OCI-LY7 (cell line): ENCODE data around the gene FAM217B. TPM values are rescaled to one million over a fixed set of nuclear protein-coding genes. Genes with fewer than 3 reads are reported as not detected.

Source experiments
- BruUV-seq: library from RNA; stranded (reverse); fragments of 400-500 nt; replicated peaks from 2 replicates; lab custom pipeline; 2021; lab: Mats Ljungman, UMichigan
- CTCF ChIA-PET: fragments of 300-600 bp; sonication (Branson Sonifier 250); formaldehyde crosslinking; loops from one replicate; lab custom pipeline; 2022; ENCODE audit warnings: antibody characterized with exemption; ENCODE audit not compliant: unreplicated experiment; lab: Charles Lee
- POLR2A ChIA-PET: fragments of 300-600 bp; sonication (Branson Sonifier 250); formaldehyde crosslinking; loops from one replicate; lab custom pipeline; 2022; ENCODE audit warnings: antibody characterized with exemption; lab: Charles Lee
- DNase-seq: peaks from one replicate; pipeline ENCODE4 v3.0.0-alpha.2; 2015; ENCODE audit warnings: low spot score
- H2AFZ ChIP-seq: fragments of 200-600 bp; sonication (generic), shearing (Covaris generic); 2 replicates; pipeline ENCODE4 v1.6.1; 2014; ENCODE audit warnings: mild to moderate bottlenecking, antibody characterized with exemption, low read length, moderate library complexity
- H3K27ac ChIP-seq: fragments of 200-600 bp; sonication (generic); 2 replicates; pipeline ENCODE4 v1.5.1; 2014; ENCODE audit warnings: mixed run types, low read depth, mild to moderate bottlenecking, moderate library complexity, low read length, inconsistent platforms; ENCODE audit not compliant: poor library complexity, severe bottlenecking
- H3K36me3 ChIP-seq: fragments of 200-600 bp; sonication (generic); 2 replicates; pipeline ENCODE4 v1.6.1; 2014; ENCODE audit warnings: mild to moderate bottlenecking, antibody characterized with exemption, low read length, moderate library complexity, mixed read lengths; ENCODE audit not compliant: insufficient read depth
- H3K4me1 ChIP-seq: fragments of 200-600 bp; sonication (generic); 2 replicates; pipeline ENCODE4 v1.5.1; 2014; ENCODE audit warnings: mild to moderate bottlenecking, low read length; ENCODE audit not compliant: insufficient read depth, poor library complexity, severe bottlenecking
- H3K4me2 ChIP-seq: fragments of 200-600 bp; sonication (generic); 2 replicates; pipeline ENCODE4 v1.6.1; 2014; ENCODE audit warnings: mild to moderate bottlenecking, low read length
- H3K4me3 ChIP-seq: fragments of 200-600 bp; sonication (generic); 2 replicates; pipeline ENCODE4 v1.5.1; 2014; ENCODE audit warnings: mild to moderate bottlenecking, low read depth, low read length; ENCODE audit not compliant: poor library complexity, severe bottlenecking
- H3K79me2 ChIP-seq: fragments of 200-600 bp; sonication (generic); 2 replicates; pipeline ENCODE4 v1.6.1; 2016; ENCODE audit warnings: low read depth, mild to moderate bottlenecking, low read length, moderate library complexity, mixed read lengths; ENCODE audit not compliant: insufficient read depth
- H3K9me2 ChIP-seq: fragments of 200-600 bp; sonication (generic); 2 replicates; pipeline ENCODE4 v1.6.1; 2016; ENCODE audit warnings: mild to moderate bottlenecking, low read length, mixed read lengths; ENCODE audit not compliant: insufficient read depth
- H3K9me3 ChIP-seq: fragments of 200-600 bp; sonication (generic); 2 replicates; pipeline ENCODE4 v1.6.1; 2014; ENCODE audit warnings: mild to moderate bottlenecking, mixed run types, low read length, mixed read lengths
- H4K20me1 ChIP-seq: fragments of 200-600 bp; sonication (generic); 2 replicates; pipeline ENCODE4 v1.6.1; 2014; ENCODE audit warnings: mild to moderate bottlenecking, antibody characterized with exemption, low read length, moderate library complexity, mixed read lengths; ENCODE audit not compliant: insufficient read depth
- EZH2phosphoT487 ChIP-seq: fragments of 200-600 bp; sonication (generic); IDR thresholded peaks from 2 replicates; pipeline ENCODE4 v1.6.1; 2018; ENCODE audit warnings: low read depth, borderline replicate concordance, mild to moderate bottlenecking, mixed run types, antibody characterized with exemption, low read length, moderate library complexity, mixed read lengths
- intact Hi-C: fragments of 100-400 bp; cut with micrococcal nuclease; formaldehyde crosslinking; loops from one replicate; pipeline ENCODE4 v1.10.0; 2022; ENCODE audit not compliant: unreplicated experiment
- total RNA-seq, 2 experiments: library from RNA; depleted of rRNA in 1 of 2; stranded (reverse); fragments of >200 nt in 1 of 2; shearing (Covaris generic) in 1 of 2; gene quantifications; 2 replicates each; pipeline ENCODE4 v1.2.3, GENCODE V29; 2014 to 2022
- TF ChIP-seq, protein P1 (sequence below): fragments of 200-600 bp; sonication (generic); conservative IDR thresholded peaks from 2 replicates; pipeline ENCODE4 v1.5.1; 2014; ENCODE audit warnings: mild to moderate bottlenecking, antibody characterized with exemption, low read length, moderate library complexity, mixed read lengths

The FAM217B gene
- total RNA-seq, 2 experiments from 2014 or later = 18.0 to 28.3 TPM

DNA sequence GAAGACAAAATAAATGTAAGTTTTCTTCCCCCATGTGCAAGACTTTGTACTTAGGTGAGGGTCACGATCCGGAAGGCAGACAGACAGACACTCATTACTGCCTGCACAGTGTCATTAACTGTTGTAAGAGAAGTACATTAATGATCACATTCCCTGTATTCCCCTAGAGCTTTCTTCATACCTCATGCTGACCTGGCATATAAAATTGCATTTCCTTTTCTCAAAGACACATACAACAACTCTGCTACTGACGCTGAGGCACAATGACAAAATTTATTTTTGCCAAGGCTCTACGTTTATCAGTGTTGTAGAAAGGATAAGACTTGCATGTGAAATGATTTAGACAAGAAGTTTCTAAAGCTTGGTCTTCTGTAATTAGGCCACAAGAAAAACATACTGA lies 3.8 kb upstream of the FAM217B start:
- Histone ChIP-seq H3K79me2 (peaks cover 7% of the 10 kb centered on the region), H3K9me2 (no peaks in the 10 kb centered on the region), H3K4me2 (0 out of 2 replicates have a peak overlapping the region, but pooled peaks have one; percentile 1), H3K27ac (no peak overlapping the region), H3K4me1 (peaks cover 20% of the 10 kb centered on the region), H3K36me3 (no peaks in the 10 kb centered on the region), H3K9me3 (no peaks in the 10 kb centered on the region), H3K4me3 (no peak overlapping the region), H4K20me1 (no peaks in the 10 kb centered on the region; the same call in 1 of the 2 replicates), H2AFZ (no peak overlapping the region)
- ChIA-PET POLR2A (interaction anchor here (1.0 kb wide), 1 partner anchor 9 kb away, joined by 3 read pairs; no protein-coding TSS in a partner anchor), CTCF (no interaction called here)
- intact Hi-C loops = no loop called here
- no TSS peak for BruUV-seq
- TF ChIP-seq, protein P1, sequence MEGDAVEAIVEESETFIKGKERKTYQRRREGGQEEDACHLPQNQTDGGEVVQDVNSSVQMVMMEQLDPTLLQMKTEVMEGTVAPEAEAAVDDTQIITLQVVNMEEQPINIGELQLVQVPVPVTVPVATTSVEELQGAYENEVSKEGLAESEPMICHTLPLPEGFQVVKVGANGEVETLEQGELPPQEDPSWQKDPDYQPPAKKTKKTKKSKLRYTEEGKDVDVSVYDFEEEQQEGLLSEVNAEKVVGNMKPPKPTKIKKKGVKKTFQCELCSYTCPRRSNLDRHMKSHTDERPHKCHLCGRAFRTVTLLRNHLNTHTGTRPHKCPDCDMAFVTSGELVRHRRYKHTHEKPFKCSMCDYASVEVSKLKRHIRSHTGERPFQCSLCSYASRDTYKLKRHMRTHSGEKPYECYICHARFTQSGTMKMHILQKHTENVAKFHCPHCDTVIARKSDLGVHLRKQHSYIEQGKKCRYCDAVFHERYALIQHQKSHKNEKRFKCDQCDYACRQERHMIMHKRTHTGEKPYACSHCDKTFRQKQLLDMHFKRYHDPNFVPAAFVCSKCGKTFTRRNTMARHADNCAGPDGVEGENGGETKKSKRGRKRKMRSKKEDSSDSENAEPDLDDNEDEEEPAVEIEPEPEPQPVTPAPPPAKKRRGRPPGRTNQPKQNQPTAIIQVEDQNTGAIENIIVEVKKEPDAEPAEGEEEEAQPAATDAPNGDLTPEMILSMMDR = no peak
- no peak for TF ChIP-seq EZH2phosphoT487
- DNase-seq = no peak

DNA sequence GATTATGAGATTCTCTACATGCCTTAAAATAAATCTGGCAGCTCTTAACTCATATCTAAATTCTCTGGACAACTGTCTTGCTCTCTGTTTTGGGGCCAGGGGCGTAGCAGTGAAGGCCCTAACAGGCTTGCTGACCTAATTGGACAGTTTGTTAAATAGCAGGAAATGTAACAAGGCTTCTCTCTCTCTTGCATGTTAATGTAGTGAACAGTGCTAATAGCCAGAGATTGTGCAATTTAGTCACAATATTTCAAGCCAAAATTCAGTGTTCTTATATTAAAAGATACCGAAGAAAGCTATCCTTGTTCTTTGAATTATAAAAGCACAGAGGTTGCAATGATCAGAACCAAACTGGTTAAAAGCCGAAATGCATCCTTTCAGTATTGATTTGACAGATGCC lies 3.0 kb upstream of the FAM217B start:
- no peak overlapping the region for H2AFZ ChIP-seq

DNA sequence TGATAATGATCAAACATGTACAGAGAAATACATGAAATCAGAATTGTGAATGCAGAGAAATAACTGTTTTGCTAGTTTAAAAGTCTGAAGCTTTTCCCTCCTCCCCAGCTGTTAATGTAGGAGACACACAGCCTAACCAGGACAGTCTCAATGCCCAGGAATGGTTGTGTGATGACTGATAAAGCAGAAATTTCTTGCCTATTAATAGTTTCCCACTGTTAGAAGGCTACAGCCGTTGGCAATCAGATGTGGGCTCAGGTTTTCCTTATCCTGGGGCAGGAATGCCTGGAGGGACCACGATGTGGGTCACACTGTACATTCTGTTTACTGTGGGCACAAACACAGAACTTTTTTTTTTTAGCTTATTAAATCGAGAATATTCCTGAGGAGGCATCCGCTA lies 2.0 kb upstream of the FAM217B start:
- H3K4me2 ChIP-seq = peak overlapping the region; percentile 99
- no peak overlapping the region for H3K27ac ChIP-seq
- H3K79me2 ChIP-seq = peaks cover 13% of the 10 kb centered on the region
- H3K4me1 ChIP-seq = peaks cover 25% of the 10 kb centered on the region
- no peaks in the 10 kb centered on the region; the same call in 1 of the 2 replicates for H4K20me1 ChIP-seq
- no peaks in the 10 kb centered on the region for H3K9me2 ChIP-seq
- intact Hi-C loops = no loop called here
- H3K36me3 ChIP-seq = peaks cover 11% of the 10 kb centered on the region; the same call in 1 of the 2 replicates
- TF ChIP-seq EZH2phosphoT487 = no peak
- TF ChIP-seq, protein P1 = no peak
- no peak overlapping the region for H2AFZ ChIP-seq
- CTCF ChIA-PET = no interaction called here
- no TSS peak for BruUV-seq
- peak overlapping the region; percentile 20 for H3K4me3 ChIP-seq
- no peak for DNase-seq
- POLR2A ChIA-PET = interaction anchor here (0.6 to 0.9 kb wide), 2 partner anchors 33 to 297 kb away, joined by 3 read pairs; no protein-coding TSS in a partner anchor
- H3K9me3 ChIP-seq = no peaks in the 10 kb centered on the region

More for the DNA sequence above, 3.0 kb upstream of the FAM217B start:
- Histone ChIP-seq H3K4me1 (peaks cover 25% of the 10 kb centered on the region), H3K9me2 (no peaks in the 10 kb centered on the region), H3K36me3 (peaks cover under 1% of the 10 kb centered on the region; the same call in 1 of the 2 replicates), H3K4me2 (peak overlapping the region; percentile 99), H3K27ac (no peak overlapping the region), H3K79me2 (peaks cover 13% of the 10 kb centered on the region), H3K4me3 (no peak overlapping the region), H4K20me1 (no peaks in the 10 kb centered on the region; the same call in 1 of the 2 replicates), H3K9me3 (no peaks in the 10 kb centered on the region)
- no peak for DNase-seq
- ChIA-PET POLR2A (interaction anchor here (1.0 kb wide), 1 partner anchor 9 kb away, joined by 3 read pairs; no protein-coding TSS in a partner anchor), CTCF (no interaction called here)
- intact Hi-C loops = no loop called here
- TF ChIP-seq, protein P1 = no peak
- BruUV-seq = TSS peak; percentile 81
